NCI-H774 (cell line): Measurements from ENCODE around the gene C1S.
A peak's percentile ranks its signal among the peaks of the same experiment; 100 is the strongest.
"Not testable (repeated sequence)": the region's sequence is repeated elsewhere in the genome, so short reads cannot be mapped to it uniquely, and the experiment has no call there.

Experiments
- DNase-seq: peaks from one replicate; lab custom pipeline; 2025; lab: John Stamatoyannopoulos, UW

Gene C1S

DNA sequence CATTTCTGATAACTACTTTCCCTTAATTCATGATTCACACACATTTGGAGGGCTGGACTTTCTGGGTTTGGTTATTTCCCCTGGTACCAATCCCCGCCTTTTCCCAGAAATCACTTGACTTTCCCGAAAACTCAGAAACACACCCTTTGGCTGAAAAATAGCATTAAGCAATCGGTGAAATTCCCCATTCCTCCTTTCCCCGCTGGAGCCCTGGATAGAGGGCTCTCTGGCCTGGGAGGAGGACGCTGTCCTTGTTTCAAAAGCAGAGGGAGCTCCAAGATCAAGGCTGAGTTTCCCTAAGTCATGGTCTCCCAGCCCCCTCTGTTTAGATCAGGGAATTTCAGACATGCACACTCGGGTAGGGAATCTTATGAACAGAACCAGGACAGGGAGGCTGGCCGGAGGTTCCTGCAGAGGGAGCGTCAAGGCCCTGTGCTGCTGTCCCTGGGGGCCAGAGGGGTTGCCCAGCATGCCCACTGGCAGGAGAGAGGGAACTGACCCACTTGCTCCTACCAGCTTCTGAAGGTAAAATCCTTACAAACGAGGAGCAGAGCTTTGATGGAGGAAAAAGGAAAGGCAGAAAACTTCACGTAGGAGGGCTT lies at the start of gene C1S:
Gene C1S, plus strand, starts transcription at position 366 of the 602 bp plus-strand sequence. CDS start 1,195 bp downstream, outside the sequence.
- DNase-seq: no peak

- not testable (repeated sequence) for DNase-seq
Measured at GRCh38 chr12:7011398-7011797, 49.1 kb upstream of the C1S start.

GRCh38 chr12:7012024-7012607 lies 48.4 kb upstream of the C1S start:
- DNase-seq: no peak

DNA sequence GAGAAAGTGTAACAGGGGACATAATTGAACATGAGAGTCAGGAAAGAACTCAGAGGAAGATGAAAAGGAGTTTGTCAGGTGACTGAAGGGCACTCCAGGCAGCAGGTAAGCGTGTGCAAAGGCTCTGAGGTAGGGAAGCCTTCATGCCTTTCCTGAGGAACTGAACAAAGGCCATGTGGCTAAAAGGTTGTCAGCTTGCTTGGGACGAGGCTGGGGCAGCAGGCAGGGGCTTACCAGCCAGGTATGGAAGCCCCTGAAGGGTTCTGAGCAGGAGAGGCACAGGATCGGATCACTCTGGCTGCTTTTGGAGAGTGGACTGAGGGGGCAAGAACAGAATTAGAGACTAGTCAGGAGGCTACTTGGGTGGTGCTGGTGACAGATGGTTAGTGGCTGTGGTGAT lies 47.4 kb upstream of the C1S start:
- no peak for DNase-seq

GRCh38 chr12:7015555-7016370 lies 44.8 kb upstream of the C1S start:
- DNase-seq: no peak

DNA sequence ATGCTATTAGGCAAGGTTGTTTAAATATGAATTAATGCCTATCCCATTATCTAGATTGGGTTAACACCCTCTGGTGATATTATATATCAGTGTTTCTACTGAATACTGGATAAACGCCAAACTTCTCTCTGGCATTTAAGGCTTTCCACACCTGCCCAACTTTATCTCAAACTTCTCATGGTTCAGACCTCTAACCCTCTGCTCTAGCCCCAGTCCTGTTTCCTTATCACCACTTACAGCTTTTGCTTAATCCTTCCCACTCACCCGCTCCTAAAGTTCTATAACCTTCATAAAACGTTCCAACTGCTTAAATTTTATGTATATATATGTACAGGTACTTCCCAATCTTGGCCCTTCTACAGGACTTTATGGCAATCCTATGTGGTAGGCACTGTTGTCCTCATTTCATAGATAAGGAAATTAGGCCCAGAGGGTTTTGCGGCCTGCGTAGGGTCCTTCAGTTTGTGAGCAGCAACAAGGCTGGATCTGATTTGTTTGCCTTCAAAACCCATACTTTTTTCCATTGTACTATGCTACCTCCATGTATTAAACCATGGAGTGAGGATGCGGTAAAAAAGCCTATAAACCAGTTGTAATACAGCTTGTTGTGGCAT lies 43.5 kb upstream of the C1S start:
- no peak for DNase-seq

DNA sequence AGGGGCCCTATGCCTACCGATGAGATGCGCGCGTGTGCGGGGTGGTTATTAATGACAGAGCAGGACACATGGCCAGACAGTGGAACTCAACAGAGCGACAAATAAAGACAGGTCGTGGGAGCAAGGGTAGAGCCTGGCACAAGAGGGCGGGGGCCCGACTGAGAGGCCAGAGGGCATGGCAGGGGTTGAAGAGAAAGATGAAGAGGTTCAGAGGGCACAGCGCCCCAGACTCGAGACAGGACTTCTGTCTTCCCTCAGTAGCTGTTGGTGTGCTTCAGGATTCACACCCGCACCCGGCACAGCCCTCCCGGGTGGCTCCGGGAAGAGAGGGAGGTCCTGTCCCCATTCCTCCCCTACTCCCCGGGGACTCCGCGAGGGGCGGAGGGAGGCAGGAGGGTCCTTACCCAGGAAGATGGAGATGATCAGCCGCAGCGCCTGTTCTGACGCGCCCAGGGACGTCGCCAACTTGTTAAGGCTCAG lies 42.6 kb upstream of the C1S start:
- no peak for DNase-seq

DNA sequence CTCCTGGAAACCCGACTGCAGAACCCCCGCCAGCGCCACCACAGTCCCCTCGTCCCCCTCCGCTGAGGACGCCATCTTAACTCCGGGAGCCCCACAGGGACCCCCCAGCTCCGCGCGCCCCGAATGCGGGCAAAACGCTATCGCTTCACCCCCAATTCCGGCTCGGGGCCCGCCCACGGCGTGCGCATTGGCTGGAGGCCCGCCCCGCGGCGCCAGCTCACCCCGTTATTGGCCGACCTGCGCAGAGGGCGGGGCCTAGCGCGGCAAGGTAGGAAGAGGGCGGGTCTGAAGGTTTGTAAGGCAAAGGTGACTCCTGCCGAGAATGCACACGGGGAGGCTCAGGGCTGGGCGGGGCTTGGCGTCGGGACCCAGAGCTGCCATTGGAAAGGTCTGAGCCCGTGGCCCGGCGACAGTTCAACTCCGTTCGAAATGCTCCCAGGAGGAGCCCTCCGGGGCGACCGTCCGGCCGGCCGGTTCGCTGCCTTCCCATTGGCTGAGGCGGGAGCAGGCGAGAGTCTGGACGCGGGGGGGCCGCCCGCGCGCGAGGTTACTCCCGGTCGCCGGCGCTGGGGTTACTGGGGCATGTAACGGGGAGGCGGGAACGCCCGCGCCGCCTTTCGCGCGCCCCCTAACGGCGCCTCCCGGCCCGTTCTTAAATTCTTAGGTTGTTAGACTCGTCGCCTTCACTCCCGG lies 42.0 kb upstream of the C1S start, which contains the start of gene LPCAT3:
Gene LPCAT3, minus strand, starts transcription at position 127 of the 693 bp plus-strand sequence. Its CDS starts 52 bp downstream, at position 75.
- peak; percentile 99 for DNase-seq

DNA sequence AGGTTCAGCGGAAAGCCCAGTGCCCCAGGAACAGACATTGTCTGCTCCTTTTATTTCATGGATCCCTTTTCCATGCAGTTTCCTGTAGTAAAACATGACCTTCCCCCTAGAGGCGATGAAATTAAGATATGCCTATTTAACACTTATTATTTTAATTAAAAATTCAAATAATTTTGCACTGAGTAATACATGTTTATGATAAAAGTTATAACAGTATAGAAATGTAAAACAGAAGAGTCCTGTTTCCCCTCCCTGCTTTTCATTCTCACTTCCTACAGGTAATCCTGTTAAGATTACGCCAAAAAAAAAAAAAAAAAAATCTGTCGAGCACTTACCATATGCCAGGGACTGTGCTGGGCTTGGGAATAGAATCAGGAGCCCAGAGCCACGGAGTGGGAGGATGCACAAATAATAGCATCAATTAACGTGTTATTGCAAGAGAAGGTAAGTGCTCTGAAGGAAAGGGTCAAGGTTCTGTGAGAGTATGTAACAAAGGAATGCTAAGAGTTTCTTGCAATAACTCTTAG lies 41.4 kb upstream of the C1S start:
- DNase-seq: no peak

DNA sequence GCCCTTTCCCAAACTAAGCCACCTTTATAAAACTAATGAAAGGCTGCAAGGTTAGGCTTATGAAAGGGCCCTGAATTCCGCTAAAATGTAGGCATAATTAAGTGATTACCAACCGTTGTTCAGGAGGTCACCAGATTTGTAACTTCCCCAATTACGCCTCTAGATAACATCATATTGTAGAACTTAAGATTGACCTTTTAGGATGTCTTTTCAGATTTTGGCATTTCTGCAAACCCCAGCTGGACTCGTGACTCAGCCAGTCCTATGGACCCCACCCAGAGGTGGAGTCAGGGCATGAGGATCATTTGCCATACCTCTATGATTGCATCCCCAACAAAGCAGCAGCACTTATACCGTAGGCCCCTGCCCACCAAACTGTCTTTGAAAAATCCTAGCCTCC lies 38.6 kb upstream of the C1S start:
- no peak for DNase-seq

DNA sequence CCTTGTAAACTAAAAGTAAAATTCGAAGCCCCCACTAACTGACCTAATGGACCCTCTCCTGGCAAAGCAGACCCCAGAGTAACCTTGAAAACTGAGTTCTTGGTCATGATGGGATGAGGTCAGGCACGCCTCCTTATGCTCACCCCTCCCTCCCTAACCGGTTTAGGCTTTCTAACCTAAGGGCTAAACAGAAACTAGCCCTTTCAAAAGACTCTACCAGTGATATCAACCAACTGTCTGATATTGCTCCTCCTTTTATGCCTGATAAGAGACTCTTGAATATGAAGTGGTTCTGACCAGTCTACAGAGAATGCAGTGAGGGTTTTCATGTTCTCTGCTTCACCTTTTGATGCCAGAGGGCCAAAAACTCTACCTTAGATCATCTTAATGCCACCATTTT lies 37.4 kb upstream of the C1S start:
- DNase-seq: no peak

DNA sequence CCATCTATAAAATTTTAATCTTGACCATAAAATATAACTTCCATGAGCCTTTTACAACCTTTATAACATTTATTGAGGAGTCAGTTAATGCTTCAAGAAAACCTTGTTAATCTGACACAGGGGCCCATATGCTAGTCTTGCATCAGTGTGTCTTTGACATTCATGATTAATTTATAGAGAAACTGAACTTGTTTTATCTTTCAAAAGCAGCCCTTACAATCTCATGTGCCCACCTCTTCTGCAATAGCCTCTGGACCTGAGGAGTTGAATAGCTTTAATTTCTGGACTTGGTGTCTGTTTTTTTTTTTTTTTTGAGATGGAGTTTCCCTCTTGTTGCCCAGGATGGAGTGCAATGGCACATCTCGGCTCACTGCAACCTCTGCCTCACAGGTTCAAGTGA lies 33.7 kb upstream of the C1S start:
- no peak for DNase-seq

DNA sequence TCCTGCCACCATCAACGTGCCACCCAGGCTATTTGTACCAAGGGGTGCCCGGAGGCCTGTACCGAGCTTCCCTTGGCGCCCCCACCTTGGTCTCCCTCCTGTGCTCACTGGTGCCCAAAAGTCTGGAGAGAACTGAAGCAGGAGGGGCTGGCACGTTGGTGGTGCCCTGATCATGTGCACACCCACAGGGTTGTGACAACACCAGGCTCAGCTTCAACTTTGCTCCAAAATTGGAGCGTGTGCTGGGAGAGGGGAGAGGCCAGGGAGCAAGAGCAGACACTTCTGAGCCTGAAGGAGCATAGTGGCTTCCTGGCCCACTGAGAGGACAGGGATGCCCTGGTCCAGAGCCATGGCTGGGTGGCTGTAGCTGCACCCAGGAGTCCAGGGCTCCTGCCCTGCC lies 29.2 kb upstream of the C1S start:
- no peak for DNase-seq

DNA sequence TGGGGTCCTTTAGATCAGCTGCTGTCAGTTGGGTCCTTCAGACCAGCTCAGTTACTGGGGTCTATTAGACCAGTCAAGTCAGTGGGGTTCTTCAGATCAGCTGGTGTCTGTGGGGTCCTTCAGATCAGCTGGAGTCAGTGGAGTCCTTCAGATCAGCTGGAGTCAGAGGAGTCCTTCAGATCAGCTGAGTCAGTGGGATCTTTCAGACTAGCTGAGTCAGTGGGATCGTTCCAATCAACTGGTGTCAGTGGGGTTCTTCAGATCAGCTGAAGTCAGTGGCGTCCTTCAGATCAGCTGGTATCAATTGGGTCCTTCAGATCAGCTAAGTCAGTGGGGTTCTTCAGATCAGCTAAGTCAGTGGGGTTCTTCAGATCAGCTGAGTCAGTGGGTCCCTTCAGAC lies 27.5 kb upstream of the C1S start:
- DNase-seq: no peak

GRCh38 chr12:7034464-7034863 lies 26.1 kb upstream of the C1S start:
- no peak for DNase-seq

DNA sequence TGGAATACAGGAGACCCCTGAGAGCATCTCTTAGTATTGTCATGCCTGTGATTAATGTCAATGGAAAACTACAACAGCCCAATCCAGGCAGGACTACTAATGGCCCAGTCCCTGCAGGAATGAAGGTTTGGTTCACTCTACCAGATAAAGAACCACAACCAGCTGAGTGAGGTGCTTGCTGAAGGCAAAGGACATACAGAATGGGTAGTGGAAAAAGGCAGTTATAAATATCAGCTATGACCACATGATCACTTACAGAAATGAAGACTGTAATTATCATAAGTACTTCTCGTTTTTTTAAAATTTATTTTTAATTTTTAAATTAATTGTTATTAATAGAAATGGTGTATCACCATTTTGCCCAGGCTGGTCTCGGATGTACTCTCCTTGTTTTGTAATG lies 25.1 kb upstream of the C1S start:
- no peak for DNase-seq

DNA sequence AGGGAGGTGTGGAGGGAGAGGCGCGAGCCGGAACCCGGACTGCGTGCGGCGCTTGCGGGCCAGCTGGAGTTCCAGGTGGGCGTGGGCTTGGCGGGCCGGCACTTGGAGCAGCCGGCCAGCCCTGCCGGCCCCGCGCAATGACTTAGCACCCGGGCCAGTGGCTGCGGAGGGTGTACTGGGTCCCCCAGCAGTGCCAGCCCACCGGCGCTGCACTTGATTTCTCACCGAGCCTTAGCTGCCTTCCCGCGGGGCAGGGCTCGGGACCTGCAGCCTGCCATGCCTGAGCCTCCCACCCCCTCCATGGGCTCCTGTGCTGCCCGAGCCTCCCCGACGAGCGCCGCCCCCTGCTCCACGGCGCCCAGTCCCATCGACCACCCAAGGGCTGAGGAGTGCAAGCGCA lies 23.1 kb upstream of the C1S start:
- DNase-seq: not testable (repeated sequence)

- no peak for DNase-seq
Measured at GRCh38 chr12:7038591-7038990, 21.9 kb upstream of the C1S start.

- no peak for DNase-seq
Measured at GRCh38 chr12:7039403-7039802, 21.1 kb upstream of the C1S start.

DNA sequence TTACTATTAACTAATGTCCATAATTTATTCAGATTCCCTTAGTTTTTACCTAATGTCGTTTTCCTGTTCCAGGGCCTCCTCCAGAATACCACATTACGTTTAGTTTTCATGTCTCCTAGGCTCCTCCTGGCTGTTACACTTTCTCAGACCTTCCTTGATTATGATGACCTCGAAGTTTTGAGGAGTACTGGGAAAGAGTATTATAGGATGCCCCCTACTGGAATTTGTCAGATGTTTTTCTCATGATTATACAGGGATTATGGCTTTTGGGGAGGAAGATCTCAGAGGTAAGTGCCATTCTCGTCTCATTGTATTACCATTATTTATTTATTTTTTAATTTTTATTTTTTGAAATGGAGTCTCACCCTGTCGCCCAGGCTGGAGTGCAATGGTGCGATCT lies 17.7 kb upstream of the C1S start:
- DNase-seq: peak; percentile 9

GRCh38 chr12:7045913-7046312 lies 14.6 kb upstream of the C1S start:
- no peak for DNase-seq
